Measurements from ENCODE around the gene ZFYVE9.

DNA sequence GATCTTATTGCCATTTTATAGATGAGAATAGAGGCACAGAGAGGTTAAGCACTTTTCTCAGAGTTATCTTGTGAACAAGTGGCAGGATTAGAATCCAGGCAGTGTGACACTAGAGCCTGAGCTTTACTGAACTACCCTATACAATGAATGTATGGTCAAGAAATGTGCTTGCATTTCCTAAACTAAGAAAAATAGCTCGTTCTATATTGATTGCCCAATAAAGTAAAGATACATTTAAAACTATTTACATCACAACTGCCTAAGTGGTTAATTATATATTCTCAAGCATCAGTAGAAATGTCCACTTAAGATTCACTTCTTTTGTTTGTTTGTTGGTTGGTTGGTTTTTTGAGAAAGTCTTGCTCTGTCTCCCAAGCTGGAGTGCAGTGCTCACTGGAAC, 91.6 kb downstream of the ZFYVE9 start:
- no peak for TF ChIP-seq POLR2A (IDR thresholded peaks at IDR 0.05)
- TF ChIP-seq, protein P1, sequence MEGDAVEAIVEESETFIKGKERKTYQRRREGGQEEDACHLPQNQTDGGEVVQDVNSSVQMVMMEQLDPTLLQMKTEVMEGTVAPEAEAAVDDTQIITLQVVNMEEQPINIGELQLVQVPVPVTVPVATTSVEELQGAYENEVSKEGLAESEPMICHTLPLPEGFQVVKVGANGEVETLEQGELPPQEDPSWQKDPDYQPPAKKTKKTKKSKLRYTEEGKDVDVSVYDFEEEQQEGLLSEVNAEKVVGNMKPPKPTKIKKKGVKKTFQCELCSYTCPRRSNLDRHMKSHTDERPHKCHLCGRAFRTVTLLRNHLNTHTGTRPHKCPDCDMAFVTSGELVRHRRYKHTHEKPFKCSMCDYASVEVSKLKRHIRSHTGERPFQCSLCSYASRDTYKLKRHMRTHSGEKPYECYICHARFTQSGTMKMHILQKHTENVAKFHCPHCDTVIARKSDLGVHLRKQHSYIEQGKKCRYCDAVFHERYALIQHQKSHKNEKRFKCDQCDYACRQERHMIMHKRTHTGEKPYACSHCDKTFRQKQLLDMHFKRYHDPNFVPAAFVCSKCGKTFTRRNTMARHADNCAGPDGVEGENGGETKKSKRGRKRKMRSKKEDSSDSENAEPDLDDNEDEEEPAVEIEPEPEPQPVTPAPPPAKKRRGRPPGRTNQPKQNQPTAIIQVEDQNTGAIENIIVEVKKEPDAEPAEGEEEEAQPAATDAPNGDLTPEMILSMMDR (IDR thresholded peaks at IDR 0.05): no peak

All from testis (tissue), 2 donors.